SU-DHL-6 (cell line): ENCODE measurements around the gene EEF1AKMT3.

Experiments used
- H2AFZ ChIP-seq: fragments of 200-600 bp; sonication (generic); 2 replicates; pipeline ENCODE4 v1.6.1; 2014; ENCODE audit warnings: low read depth, mild to moderate bottlenecking, moderate library complexity, mixed read lengths, antibody characterized with exemption, low read length; ENCODE audit not compliant: severe bottlenecking
- H3F3A ChIP-seq: fragments of 200-600 bp; shearing (Covaris generic); 2 replicates; pipeline ENCODE4 v1.6.0; 2016; ENCODE audit warnings: antibody characterized with exemption, mild to moderate bottlenecking; ENCODE audit not compliant: insufficient read depth
- H3K27ac ChIP-seq: fragments of 200-600 bp; sonication (generic); 2 replicates; pipeline ENCODE4 v1.5.1; 2016; ENCODE audit warnings: low read depth, mild to moderate bottlenecking, low read length, moderate library complexity, mixed read lengths
- H3K27me3 ChIP-seq: fragments of 200-600 bp; sonication (generic), shearing (Covaris generic); 2 replicates; pipeline ENCODE4 v1.6.0; 2014; ENCODE audit warnings: mild to moderate bottlenecking, low read length
- H3K36me3 ChIP-seq: fragments of 200-600 bp; sonication (generic); 2 replicates; pipeline ENCODE4 v1.6.1; 2014; ENCODE audit warnings: mild to moderate bottlenecking, low read length, mixed read lengths
- H3K4me2 ChIP-seq: fragments of 300-600, 200-600 bp; shearing (Covaris generic), sonication (generic); 2 replicates; pipeline ENCODE4 v1.6.0; 2014; ENCODE audit warnings: low read length, low read depth, mild to moderate bottlenecking; ENCODE audit not compliant: poor library complexity, severe bottlenecking
- H3K4me3 ChIP-seq: fragments of 200-600 bp; sonication (generic); 2 replicates; pipeline ENCODE4 v1.5.1; 2014; ENCODE audit warnings: antibody characterized with exemption, low read length, mild to moderate bottlenecking, mixed read lengths; ENCODE audit not compliant: insufficient read depth, poor library complexity, severe bottlenecking
- H3K79me2 ChIP-seq: fragments of 200-600 bp; sonication (generic); 2 replicates; pipeline ENCODE4 v1.6.1; 2014; ENCODE audit warnings: mild to moderate bottlenecking, low read length, moderate library complexity; ENCODE audit not compliant: insufficient read depth
- H3K9ac ChIP-seq: fragments of 200-600 bp; sonication (generic); 2 replicates; pipeline ENCODE4 v1.7.0; 2014; ENCODE audit warnings: mild to moderate bottlenecking, low read length
- H3K9me2 ChIP-seq: fragments of 200-600 bp; sonication (generic); replicated peaks from 2 replicates; pipeline ENCODE4 v1.6.1; 2014; ENCODE audit warnings: low read length; ENCODE audit not compliant: insufficient read depth
- H3K9me3 ChIP-seq: fragments of 200-600 bp; sonication (generic); 2 replicates; pipeline ENCODE4 v1.6.1; 2014; ENCODE audit warnings: low read length, mixed read lengths; ENCODE audit not compliant: insufficient read depth
- H4K20me1 ChIP-seq: fragments of 200-600 bp; sonication (generic); 2 replicates; pipeline ENCODE4 v1.6.1; 2014; ENCODE audit warnings: low read depth, mild to moderate bottlenecking, antibody characterized with exemption, low read length, moderate library complexity, mixed read lengths
- CTCF ChIP-seq: fragments of 200-600 bp; sonication (generic); IDR thresholded peaks from one replicate; pipeline ENCODE4 v1.5.1; 2017; ENCODE audit warnings: antibody characterized with exemption, mild to moderate bottlenecking, low read length, moderate library complexity; ENCODE audit not compliant: insufficient read depth, poor library complexity, severe bottlenecking
- EZH2phosphoT487 ChIP-seq: fragments of 200-600 bp; sonication (generic), shearing (Covaris generic); conservative IDR thresholded peaks from 2 replicates; pipeline ENCODE4 v1.6.1; 2018; ENCODE audit warnings: mild to moderate bottlenecking, antibody characterized with exemption, low read length, moderate library complexity, mixed read lengths

EEF1AKMT3 gene

GRCh38 chr12:57762463-57762862, 10.0 kb upstream of the EEF1AKMT3 start:
- H3K9ac ChIP-seq, result no peak overlapping the region
- H3K4me2 ChIP-seq, result no peak overlapping the region
- H3K4me3 ChIP-seq, result no peak overlapping the region
- H3K27me3 ChIP-seq, result no peaks in the 10 kb centered on the region
- no peaks in the 10 kb centered on the region for H3K79me2 ChIP-seq
- TF ChIP-seq CTCF (no peak), EZH2phosphoT487 (no peak)
- peaks cover 8% of the 10 kb centered on the region for H4K20me1 ChIP-seq
- no peaks in the 10 kb centered on the region for H3F3A ChIP-seq
- H3K9me2 ChIP-seq, result no peaks in the 10 kb centered on the region
- H2AFZ ChIP-seq, result no peak overlapping the region
- no peaks in the 10 kb centered on the region for H3K36me3 ChIP-seq
- H3K27ac ChIP-seq, result no peak overlapping the region
- H3K9me3 ChIP-seq, result no peaks in the 10 kb centered on the region

- no peaks in the 10 kb centered on the region for H3K79me2 ChIP-seq
- H2AFZ ChIP-seq, result no peak overlapping the region
- TF ChIP-seq CTCF, result no peak
- TF ChIP-seq EZH2phosphoT487, result no peak
- H3K9me2 ChIP-seq, result no peaks in the 10 kb centered on the region
- no peak overlapping the region for H3K27ac ChIP-seq
- no peaks in the 10 kb centered on the region for H3K9me3 ChIP-seq
- H3K4me2 ChIP-seq, result peak overlapping the region; percentile 52
- H3K36me3 ChIP-seq, result no peaks in the 10 kb centered on the region
- H4K20me1 ChIP-seq, result peaks cover 8% of the 10 kb centered on the region
- H3K27me3 ChIP-seq, result no peaks in the 10 kb centered on the region
- H3F3A ChIP-seq, result no peaks in the 10 kb centered on the region
- no peak overlapping the region for H3K4me3 ChIP-seq
- no peak overlapping the region for H3K9ac ChIP-seq
Measured at GRCh38 chr12:57763881-57764661, 8.3 kb upstream of the EEF1AKMT3 start.

DNA sequence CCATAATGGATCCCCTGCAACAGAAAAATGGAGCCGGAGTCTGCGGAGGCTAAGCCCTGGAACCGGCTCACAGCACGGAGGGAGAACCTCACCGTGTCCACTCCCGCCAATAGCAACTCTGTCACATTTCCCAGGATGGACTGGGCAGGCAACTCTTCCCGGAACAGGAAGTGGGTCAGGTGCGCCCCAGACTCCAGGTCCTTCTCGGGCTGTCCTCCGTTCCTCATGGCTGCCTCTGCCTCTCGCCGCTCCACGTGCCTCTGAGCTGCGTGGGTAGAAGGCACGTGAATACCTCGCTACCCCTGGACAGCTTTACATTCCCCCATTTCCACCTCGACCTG, 7.8 kb upstream of the EEF1AKMT3 start:
- no peaks in the 10 kb centered on the region for H3K9me3 ChIP-seq
- H4K20me1 ChIP-seq, result peaks cover 8% of the 10 kb centered on the region
- H2AFZ ChIP-seq, result peak overlapping the region; percentile 76
- no peaks in the 10 kb centered on the region for H3K27me3 ChIP-seq
- H3K4me2 ChIP-seq, result peak overlapping the region; percentile 52
- H3K9ac ChIP-seq, result peak overlapping the region; percentile 36
- H3K36me3 ChIP-seq, result no peaks in the 10 kb centered on the region
- TF ChIP-seq CTCF, result no peak
- TF ChIP-seq EZH2phosphoT487, result no peak
- H3F3A ChIP-seq, result no peaks in the 10 kb centered on the region
- no peaks in the 10 kb centered on the region for H3K9me2 ChIP-seq
- H3K4me3 ChIP-seq, result peak overlapping the region; percentile 36
- H3K79me2 ChIP-seq, result no peaks in the 10 kb centered on the region
- no peak overlapping the region for H3K27ac ChIP-seq
